HG03469 (cell line): ENCODE data around the gene ARHGDIA.
"Not testable (repeated sequence)": the region's sequence is repeated elsewhere in the genome, so short reads cannot be mapped to it uniquely, and the experiment has no call there.

ENCODE experiments used
- ATAC-seq: cut with Tn5 transposase; IDR thresholded peaks from one replicate; pipeline ENCODE4 v1.9.1; 2021; ENCODE audit warnings: mild to moderate bottlenecking, moderate library complexity, moderate number of reproducible peaks; ENCODE audit not compliant: unreplicated experiment

Gene ARHGDIA

DNA sequence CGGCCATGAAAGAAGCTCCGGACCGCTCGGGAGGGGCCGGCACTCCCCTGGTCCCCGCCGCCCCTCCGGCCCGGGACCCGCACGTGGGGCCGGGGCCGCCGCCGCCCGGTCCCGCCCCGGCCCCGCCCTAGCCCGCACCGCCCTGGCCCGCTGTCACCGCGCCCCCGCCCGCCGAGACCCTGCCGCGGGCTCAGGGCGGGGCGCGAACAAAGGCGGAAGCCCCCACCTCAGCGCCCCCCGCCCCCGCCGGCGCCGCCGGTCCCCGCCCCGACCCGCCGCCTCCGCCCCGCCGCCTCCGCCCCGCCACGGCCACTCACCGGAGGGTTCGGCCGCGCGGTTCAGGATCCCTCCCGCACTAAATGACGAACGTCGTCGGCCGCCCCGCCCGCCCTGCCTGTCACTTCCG is at the start of gene ARHGDIA:
TSS of gene ARHGDIA (minus strand) at position 357 of the 406 bp plus-strand sequence. CDS start 1,407 bp downstream, outside the sequence.
- ATAC-seq = no peak

DNA sequence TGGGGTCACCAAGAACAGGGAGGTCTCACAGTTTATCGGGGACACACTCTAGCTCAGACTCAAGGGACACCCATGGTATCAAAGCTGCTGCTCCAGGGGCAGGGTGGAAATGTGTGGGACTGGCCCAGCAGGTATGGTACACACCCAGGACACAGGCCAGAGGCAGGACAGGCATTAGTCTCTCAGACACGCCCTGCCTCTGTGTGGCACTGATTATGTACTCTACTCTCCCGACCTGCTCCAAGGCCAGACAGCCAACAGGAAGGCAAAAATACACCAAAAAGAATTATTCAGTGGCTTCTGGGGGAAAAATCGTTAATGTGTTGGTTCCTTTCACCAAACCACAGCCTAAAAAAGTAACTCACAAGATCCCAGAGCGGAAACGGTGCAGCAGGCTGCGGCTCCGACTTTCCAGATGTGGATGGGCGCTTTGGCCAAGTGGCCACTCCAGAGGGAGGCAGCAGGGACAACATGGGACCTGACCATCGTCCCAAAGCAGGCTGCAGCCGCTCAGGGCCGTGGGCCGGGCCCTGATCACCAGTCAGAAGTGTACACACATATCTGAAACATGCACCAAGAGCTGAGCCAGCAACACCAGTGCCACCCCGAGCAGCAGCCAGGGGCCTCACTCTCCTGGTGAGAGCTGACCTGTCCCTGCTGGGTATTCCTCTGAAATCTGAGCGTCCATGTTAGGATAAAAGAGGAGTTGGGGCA is 47.9 kb upstream of the ARHGDIA start:
- ATAC-seq = no peak

DNA sequence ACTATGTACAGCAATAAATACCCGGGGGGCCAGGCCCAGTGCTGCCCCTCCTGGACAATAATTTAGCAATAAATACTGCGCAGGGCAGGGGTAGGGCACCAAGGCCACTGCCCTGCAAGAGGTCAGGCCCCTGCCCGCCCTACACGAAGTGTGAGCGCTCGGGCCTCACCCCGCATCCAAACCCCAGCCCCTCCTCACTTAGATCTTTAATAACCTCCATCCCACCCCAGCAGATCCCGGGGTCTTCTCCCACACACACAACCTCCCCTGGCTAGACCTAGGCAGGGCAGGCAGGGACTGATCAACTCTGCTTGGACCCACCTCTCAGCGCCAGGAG is 47.2 kb upstream of the ARHGDIA start:
- ATAC-seq = not testable (repeated sequence)

DNA sequence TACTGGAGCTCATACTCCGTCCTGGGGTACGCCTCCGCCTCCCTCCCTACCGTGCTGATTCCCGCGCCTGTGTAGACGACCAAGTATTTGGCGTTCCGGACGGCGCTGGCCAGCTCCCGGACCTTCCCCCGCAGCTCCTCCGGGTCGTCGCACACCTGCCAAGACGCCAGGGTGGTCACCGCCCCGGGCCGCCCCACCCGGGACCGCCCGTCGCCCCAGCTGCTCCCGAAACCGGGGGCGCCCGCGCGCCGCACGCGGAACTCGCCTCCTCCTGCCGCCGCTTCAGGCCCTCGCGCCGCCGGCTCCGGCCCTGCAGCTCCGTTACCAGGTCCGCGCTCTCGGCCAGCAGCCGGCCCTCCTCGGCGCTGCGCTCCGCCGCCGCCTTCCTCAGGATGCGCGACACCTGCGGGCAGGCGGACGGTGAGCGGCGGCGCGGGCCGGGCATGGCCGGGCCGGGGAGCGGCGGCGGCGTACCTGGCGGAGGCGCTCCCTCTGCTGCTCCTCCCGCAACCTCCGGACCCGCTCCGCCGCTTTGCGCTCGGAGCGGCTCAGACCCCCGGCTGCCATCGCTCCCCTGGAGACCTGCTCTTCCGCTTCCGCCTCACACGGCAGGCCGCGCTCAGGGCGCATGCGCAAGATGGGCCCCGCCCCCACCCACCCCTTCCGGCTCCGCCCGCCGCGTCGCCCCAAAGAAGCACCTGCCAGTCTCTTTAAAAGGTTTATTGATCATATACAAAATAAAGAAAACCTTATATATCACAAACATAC is 46.6 kb upstream of the ARHGDIA start, which contains the start of gene SIRT7:
TSS of gene SIRT7 (minus strand) at position 612 of the 768 bp plus-strand sequence. CDS start at position 567, 45 bp downstream.
- no peak for ATAC-seq

DNA sequence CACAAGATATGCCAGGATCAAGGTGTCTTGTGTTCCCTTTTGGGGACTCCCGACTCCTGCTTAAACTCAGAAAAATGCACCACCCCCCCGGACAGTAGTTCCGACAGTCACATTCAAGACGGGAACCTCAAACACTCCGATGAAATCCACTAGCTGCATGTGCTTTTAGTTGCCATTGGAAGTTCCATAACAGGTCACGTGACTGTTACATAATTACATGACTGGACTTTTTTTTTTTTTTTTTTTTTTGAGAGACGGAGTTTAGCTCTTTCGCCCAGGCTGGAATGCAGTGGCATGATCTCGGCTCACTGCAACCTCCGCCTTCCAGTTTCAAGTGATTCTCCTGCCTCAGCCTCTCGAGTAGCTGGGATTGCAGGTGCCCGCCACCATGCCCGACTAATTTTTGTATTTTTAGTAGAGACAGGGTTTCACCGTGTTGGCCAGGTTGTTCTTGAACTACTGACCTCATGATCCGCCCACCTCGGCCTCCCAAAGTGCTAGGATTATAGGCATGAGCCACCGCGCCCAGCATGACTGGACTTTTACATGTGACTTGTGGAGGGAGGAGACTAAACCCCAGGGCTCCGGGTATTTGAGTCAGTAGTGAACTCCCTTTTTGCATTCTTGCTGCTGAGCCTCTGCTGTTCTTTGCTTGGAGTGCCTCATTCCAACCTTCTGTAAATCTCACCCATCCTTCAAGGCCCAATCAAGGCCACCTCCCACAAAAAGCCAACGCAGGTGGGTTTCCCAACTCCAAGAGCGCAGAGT is 45.3 kb upstream of the ARHGDIA start:
- no peak for ATAC-seq

DNA sequence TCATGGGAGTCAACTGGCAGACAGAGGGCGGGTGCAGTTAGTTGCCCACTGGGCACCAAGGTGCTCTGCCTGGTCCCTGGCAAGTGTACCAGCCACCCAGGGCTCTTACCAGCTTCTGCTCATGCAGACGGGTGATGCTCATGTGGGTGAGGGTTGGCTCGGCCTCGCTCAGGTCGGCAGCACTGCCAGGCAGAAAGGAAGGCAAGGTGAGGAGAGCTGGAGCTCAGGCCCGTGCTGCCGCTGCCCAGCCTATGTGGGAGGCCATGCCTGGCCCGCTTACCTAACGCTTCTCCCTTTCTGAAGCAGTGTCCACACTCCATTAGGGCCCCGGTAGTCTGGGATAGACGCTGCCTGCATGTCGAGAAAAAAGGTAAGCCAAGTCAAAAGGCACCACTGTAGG is 44.2 kb upstream of the ARHGDIA start:
- no peak for ATAC-seq

DNA sequence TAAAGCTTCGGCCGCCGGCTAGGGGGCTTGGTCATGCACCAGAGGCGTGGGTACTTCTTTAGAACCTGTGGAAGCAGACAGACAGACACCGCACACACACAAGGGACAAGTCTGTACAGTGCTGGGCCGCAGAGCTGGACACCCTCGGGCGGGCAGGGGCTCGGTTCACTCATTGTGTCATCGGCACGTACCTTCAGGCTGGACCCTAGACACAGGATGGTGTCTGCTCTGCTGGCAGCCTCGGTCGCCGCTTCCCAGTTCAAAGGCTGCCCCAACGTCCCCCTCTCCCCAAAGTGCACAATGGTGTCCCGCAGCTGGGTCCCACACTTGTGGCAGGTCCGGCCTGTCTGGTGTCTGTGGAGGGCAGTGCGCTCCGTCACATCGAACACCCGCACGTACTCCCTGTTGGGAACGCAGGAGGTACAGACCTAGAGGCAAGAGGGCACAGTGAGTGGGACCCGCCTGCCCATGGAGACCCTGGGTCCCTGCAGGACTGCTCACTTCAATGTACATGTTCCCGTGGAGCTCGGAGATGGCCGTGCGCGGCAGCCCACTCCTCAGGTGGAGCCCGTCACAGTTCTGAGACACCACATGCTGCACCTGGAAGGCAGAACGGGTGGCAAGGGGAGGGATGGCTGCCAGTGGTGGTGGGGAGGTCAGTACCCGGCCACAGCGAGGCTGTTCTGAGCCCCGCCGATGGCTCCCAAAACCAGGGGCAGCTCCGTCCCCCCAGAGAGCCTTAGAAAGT is 43.1 kb upstream of the ARHGDIA start:
- no peak for ATAC-seq

DNA sequence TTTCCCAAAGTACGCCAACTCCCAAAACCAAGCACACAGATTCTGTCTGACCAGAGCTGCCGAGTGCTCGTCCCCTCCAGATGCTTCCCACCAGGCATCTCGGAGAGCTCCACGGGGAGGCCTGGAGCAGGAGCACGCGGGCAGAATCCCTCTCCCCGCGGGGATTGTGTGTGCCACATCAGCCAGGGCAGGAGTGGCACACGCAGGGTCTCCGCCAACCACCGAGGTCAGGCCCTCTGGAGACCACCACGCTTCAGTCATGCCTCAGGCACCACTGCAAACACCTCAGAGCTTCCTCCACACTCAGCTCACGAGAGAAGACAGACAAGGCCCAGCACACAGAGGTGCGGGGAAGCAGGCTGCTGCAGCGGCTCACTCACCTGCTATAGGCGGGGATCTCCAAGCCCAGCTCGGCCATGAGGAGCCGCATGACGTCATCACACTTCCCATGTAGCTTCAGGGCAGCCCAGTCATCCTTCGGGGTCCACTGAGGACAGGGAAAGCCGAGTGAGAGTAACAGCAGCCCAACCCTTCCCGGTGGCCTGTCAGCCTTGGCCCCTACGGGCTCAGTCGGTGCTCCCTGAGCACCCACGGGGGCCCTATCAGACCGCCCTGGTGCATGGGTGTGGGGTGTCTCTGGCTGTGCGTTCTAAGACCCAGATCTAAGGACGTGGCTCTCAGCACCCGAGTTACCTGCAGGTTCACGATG is 42.4 kb upstream of the ARHGDIA start:
- no peak for ATAC-seq

DNA sequence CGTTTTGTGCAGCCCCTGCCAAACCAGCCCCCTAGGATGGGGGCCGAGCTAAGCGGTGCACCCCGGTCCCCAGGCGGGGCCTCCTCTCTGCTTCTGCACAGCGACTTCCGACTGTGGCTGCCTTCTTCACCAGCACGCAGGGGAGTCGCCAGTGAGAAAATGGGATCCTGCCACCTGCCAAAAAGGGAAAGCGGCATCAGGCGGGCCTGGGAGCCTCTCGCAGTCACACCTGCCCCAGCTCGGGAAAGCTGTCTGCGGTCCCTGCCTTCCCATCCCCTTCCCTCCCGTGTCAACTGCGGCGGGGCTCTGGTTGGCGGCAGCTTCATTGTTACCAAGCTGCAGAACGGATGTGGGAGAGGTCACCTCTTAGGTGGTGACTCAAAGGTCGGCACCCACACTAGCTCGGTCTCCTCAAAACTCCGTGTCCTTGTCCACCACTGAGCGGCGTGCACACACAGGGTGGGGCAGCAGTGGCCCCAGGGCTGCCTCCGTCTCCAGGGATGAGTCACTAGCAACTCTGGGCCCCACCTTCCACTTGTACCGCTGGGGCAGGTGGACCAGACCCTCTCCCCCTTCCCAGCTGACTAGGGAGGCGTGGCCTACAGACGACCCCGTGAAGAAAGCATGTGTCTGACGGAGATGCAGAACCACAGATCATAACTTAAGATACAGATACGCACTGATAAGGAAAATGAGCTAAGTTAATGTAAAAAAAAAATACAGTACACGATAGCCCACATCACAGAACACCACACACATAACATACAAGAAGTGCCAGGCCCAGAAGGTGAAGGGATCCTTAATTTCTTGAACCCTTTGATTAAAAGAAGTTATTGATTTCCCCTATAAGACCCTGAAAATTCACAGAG is 41.5 kb upstream of the ARHGDIA start:
- no peak for ATAC-seq

DNA sequence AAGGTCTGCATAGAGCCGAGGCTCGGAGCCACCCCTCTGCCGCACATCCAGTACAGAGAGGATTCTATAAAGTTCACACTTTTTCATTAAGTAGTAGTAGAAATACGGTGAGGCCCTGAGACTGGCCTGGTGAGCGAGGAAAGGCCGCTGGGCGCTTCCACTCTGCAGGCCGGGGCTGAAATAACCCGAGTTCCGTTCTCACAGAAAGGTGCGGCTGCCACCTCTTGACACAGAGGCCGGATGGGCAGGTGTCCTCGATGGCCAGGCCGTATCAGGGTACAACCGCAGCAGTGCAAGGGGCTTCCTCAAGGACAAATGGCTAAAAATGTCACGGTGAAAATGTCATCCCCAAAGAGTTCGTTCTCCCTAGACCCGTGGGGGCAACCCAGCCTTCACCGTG is 40.8 kb upstream of the ARHGDIA start:
- no peak for ATAC-seq

DNA sequence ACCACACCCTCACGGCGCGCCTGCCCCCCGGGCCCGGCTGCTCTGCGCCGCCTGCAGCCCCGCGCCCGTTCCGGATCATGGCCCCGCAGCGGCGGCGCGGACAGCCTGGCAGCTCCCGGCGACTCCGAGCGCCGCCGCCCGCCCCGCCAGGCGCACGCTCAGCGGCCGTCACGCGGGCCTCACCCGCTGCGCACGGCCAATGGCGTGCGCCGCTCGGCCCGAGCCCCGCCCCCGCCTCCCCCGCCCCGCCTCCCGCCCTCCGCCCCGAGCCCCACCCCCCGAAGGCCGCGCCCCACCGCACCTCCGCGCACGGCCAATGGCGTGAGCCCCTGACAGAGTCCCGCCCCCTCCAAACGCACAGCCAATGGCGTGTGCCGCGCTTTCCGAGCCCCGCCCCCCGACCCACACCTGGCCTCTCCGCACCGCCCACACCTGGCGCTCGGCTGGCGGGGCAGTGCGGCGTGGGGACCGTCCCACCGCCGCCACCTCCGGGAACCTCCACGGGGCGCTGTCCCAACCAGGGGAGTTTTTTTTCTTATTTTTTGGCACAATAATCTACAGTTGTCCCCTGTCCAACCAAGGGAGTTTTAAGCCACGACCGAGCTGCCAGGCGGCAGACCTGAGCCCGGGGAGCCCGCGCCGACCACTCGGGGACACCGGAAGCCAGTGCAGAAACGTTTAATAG is 40.3 kb upstream of the ARHGDIA start, which contains the start of gene PCYT2:
TSS of gene PCYT2 (minus strand) at position 123 of the 685 bp plus-strand sequence. CDS start at position 79, 44 bp downstream.
- ATAC-seq = no peak

DNA sequence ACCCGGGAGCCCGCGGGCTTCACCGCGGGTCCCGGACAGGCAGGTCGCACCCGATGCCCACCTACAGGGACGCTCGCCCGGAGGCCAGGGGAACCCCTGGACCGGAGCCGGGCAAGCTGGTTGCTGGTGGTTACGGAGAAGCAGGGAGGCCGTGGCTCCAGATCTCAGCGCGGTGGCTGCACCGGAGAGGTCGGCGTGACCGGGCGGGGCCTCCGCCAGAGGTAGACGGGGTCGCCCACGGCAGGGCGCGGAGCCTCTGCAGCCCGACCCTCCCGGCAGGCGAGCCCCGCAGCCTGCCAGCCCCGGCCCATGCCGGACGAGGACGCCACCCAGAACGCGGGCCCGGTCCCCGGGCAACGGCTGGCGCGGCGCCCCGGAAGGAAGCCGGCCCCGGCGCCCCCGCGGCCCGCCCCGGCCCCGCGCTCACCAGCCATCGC is 39.7 kb upstream of the ARHGDIA start:
- ATAC-seq = no peak

DNA sequence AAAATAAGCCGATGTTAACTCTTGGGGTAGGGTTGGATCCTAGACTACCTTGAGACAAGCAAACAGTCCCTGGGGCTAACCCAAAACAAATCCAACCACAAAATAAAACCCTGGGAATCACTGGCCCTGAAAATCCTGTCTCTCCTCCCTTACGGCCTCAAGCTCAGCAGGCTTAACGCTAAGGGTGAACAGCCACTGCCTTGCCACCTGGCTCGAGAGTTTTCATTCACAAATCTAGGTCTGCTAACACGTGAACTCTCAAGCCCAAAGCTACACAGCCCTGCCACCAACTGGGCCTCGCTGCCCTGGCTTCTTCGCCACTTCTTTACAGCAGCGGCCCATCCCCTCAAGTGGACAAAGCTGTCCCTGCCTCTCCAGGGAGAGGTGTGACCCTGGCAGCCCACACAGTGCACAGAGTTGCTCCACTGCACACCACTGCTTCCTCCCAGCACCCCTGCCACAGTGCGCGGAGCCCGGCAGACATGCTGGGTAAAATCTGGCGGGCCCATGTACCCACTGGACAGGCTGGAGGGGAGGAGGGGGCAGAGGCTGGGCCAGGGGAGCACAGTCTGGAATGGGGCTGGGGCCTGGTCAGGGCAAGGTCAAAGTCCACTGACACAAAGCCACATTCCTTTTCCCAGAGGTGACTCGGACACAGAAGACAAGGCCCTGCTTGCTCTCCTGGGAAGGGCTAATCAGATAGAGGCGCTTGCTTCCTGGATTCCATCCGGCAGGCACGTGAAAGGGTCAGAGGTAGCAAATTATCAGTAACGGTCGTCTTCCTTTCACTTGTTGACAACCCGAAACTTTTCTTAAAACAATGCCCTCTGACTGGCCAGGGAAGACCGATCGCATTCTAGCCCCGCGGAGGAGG is 39.1 kb upstream of the ARHGDIA start:
- ATAC-seq = no peak

DNA sequence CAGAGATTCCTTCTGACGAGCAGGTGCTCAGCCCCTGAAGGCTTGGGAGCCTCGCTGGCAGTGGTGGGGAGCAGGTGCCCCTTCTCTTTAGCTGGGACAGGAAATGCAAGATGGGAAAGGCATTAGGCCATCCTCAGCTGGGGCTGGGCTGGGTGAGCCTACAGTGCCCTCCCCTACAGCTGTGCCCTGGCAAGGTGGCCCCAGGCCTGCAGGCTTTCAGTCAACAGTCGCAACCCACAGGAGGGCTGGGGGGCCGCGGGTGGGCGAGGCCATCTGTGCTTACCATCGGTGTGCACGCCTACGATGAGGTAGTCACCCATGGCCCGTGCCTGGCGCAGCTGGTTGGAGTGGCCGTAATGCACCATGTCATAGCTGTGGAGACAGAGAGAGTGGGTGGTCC is 38.1 kb upstream of the ARHGDIA start:
- ATAC-seq = no peak

DNA sequence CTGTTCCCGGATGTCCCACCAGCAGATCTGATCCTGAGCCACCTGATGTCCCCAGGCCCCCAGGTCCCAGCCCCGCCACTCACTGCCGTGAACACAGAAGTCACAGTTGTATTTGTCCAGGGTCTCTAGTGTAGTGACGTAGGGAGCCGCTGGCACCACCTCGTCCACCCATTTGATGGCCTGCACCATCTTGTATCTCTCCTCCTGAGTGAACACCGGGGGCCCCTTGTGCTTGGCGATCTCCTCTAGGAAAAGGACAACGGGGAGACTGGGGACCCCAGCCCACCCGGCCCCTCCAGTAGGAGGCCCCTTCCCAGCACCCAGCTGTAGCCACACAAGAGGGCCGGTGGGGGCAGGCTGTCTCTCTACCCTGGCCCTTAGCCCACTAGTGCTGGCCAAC is 37.7 kb upstream of the ARHGDIA start:
- ATAC-seq = no peak

DNA sequence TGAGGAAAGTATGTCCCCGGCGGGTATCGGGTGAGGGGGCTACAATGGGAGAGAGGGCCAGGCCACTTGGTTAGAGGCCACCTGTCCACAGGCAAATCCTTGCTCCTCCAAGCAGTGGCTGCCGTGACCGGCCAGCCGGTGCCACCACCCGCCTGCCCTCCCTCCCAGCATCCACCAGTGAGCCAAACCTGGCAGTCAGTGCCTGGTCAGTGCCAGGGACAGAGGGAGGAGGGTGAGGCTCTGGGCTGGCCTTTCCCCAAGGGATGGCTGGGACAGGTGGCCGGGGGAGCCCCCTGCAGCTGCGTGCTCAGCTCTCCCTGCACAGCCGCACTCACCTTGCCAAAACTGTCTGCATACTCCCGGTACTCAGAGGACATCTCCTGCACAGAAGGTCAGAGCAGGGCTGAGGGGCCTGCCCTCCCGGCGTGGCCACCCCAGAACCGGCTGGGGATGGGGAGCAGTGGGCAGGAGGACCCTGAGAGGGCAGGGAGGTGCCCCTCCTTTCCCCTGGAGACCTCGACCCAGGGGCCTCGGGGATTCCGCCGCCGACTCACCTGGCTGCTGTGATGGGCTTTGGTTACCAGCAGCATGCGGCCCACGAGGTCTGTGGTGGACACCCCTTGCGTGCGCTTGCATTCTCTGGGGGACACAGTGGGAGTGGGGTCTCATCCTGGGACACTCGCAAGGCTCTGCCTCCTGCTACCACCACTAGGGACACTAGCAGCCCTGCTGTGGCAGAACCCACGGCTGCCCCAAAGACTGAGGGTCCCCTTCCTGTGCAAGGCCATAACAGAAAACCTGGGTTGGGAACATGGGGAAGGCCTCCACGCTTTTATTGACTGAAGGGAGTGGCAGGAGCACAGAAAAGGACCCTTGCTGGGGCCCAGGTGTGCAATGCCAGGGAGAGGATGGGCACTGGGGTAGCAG is 36.3 kb upstream of the ARHGDIA start:
- no peak for ATAC-seq
